HEK293 (cell line): ENCODE data around the gene BLM.

Experiments used
- CTCF ChIA-PET: fragments of 350-600 bp; formaldehyde crosslinking; extraction: SDS; loops from one replicate; lab custom pipeline; 2021; ENCODE audit warnings: antibody characterized with exemption; lab: Yijun Ruan, JAX
- POLR2A ChIA-PET: fragments of 300-600 bp; formaldehyde crosslinking; extraction: SDS; loops from one replicate; lab custom pipeline; 2020; ENCODE audit warnings: antibody characterized with exemption, inconsistent platforms; lab: Yijun Ruan, JAX
- H3K27ac ChIP-seq: fragments of 200-500 bp; sonication (Bioruptor generic); 2 replicates; pipeline ENCODE4 v1.5.1; 2014; ENCODE audit warnings: low read depth, low read length, control low read depth, inconsistent platforms; ENCODE audit errors: extremely low read depth
- H3K36me3 ChIP-seq, 2 experiments: fragments of 200-500 bp in 1 of 2; sonication (Bioruptor generic) in 1 of 2; 1 replicate in 1 of 2; 2 replicates in 1 of 2; pipeline ENCODE4 v1.5.1; 2014 to 2017; ENCODE audit warnings: inconsistent platforms in 2 of 2, low read length in 2 of 2; ENCODE audit not compliant: control insufficient read depth in 2 of 2, insufficient read depth in 1 of 2
- H3K4me1 ChIP-seq: fragments of 200-500 bp; sonication (Bioruptor generic); 2 replicates; pipeline ENCODE4 v1.5.1; 2014; ENCODE audit warnings: mild to moderate bottlenecking, low read length, inconsistent platforms; ENCODE audit not compliant: control insufficient read depth, insufficient read depth
- H3K4me3 ChIP-seq: 2 replicates; pipeline ENCODE4 v1.5.1; 2011; ENCODE audit warnings: low read depth, mild to moderate bottlenecking, control low read depth, low read length, moderate library complexity
- H3K9me3 ChIP-seq: fragments of 200-500 bp; sonication (Bioruptor generic); 2 replicates; pipeline ENCODE4 v1.5.1; 2014; ENCODE audit warnings: low read depth, low read length, inconsistent platforms; ENCODE audit not compliant: control insufficient read depth, insufficient read depth
- GLI2 ChIP-seq: fragments of 450-650 bp; formaldehyde crosslinking; IDR thresholded peaks from 2 replicates; pipeline ENCODE4; 2017; ENCODE audit warnings: missing biosample characterization, missing genetic modification characterization, low read depth, borderline replicate concordance
- MZF1 ChIP-seq: fragments of 450-650 bp; formaldehyde crosslinking; IDR thresholded peaks from 2 replicates; pipeline ENCODE4 v1.5.1; 2017; ENCODE audit warnings: missing biosample characterization, missing genetic modification characterization, borderline replicate concordance
- OSR2 ChIP-seq: fragments of 450-650 bp; formaldehyde crosslinking; IDR thresholded peaks from 2 replicates; pipeline ENCODE4 v1.5.1; 2016; ENCODE audit warnings: missing biosample characterization, missing genetic modification characterization
- PRDM2 ChIP-seq: fragments of 450-650 bp; formaldehyde crosslinking; IDR thresholded peaks from 2 replicates; pipeline ENCODE4 v1.5.1; 2016; ENCODE audit warnings: missing biosample characterization, missing genetic modification characterization, borderline replicate concordance
- PRDM4 ChIP-seq: fragments of 450-650 bp; formaldehyde crosslinking; IDR thresholded peaks from 2 replicates; pipeline ENCODE4 v1.5.1; 2017; ENCODE audit warnings: missing biosample characterization, missing genetic modification characterization
- PRDM6 ChIP-seq: fragments of 450-650 bp; formaldehyde crosslinking; IDR thresholded peaks from 2 replicates; pipeline ENCODE4 v1.5.1; 2017; ENCODE audit warnings: missing biosample characterization, missing genetic modification characterization
- SCRT2 ChIP-seq: fragments of 450-650 bp; formaldehyde crosslinking; IDR thresholded peaks from 2 replicates; pipeline ENCODE4 v1.5.1; 2016; ENCODE audit warnings: missing biosample characterization, missing genetic modification characterization
- TSHZ1 ChIP-seq: fragments of 450-650 bp; formaldehyde crosslinking; IDR thresholded peaks from 2 replicates; pipeline ENCODE4 v1.5.1; 2016; ENCODE audit warnings: missing biosample characterization, missing genetic modification characterization, borderline replicate concordance
- ZBTB8A ChIP-seq: fragments of 450-650 bp; formaldehyde crosslinking; IDR thresholded peaks from 2 replicates; pipeline ENCODE4 v1.5.1; 2016; ENCODE audit warnings: missing biosample characterization, missing genetic modification characterization
- ZNF175 ChIP-seq: fragments of 450-650 bp; formaldehyde crosslinking; IDR thresholded peaks from 2 replicates; pipeline ENCODE4 v1.5.1; 2016; ENCODE audit warnings: missing biosample characterization, missing genetic modification characterization
- ZNF202 ChIP-seq: fragments of 450-650 bp; formaldehyde crosslinking; IDR thresholded peaks from 2 replicates; pipeline ENCODE4 v1.5.1; 2016; ENCODE audit warnings: missing biosample characterization, missing genetic modification characterization, borderline replicate concordance
- ZNF248 ChIP-seq: fragments of 450-650 bp; formaldehyde crosslinking; IDR thresholded peaks from 2 replicates; pipeline ENCODE4 v1.5.1; 2017; ENCODE audit warnings: missing biosample characterization, missing genetic modification characterization
- ZNF423 ChIP-seq: fragments of 450-650 bp; formaldehyde crosslinking; IDR thresholded peaks from 2 replicates; pipeline ENCODE4 v1.5.1; 2016; ENCODE audit warnings: missing biosample characterization, missing genetic modification characterization
- ZNF530 ChIP-seq: fragments of 450-650 bp; formaldehyde crosslinking; IDR thresholded peaks from 2 replicates; pipeline ENCODE4 v1.5.1; 2016; ENCODE audit warnings: low read depth, missing biosample characterization, missing genetic modification characterization
- ZNF639 ChIP-seq: fragments of 450-650 bp; formaldehyde crosslinking; IDR thresholded peaks from 2 replicates; pipeline ENCODE4 v1.5.1; 2016; ENCODE audit warnings: missing biosample characterization, missing genetic modification characterization
- ZNF658 ChIP-seq: fragments of 450-650 bp; formaldehyde crosslinking; IDR thresholded peaks from 2 replicates; pipeline ENCODE4; 2016; ENCODE audit warnings: missing biosample characterization, missing genetic modification characterization
- ZNF660 ChIP-seq: fragments of 450-650 bp; IDR thresholded peaks from 2 replicates; pipeline ENCODE4 v1.5.1; 2018; ENCODE audit warnings: missing biosample characterization, mild to moderate bottlenecking, missing genetic modification characterization
- ZNF677 ChIP-seq: fragments of 450-650 bp; IDR thresholded peaks from 2 replicates; pipeline ENCODE4 v1.5.0; 2018; ENCODE audit warnings: missing biosample characterization, mild to moderate bottlenecking, missing genetic modification characterization, moderate library complexity
- ZSCAN5A ChIP-seq: fragments of 450-650 bp; formaldehyde crosslinking; IDR thresholded peaks from 2 replicates; pipeline ENCODE4 v1.5.1; 2016; ENCODE audit warnings: missing biosample characterization, missing genetic modification characterization

The BLM gene

GRCh38 chr15:90860942-90861675, 144.0 kb downstream of the BLM start:
- H3K36me3 ChIP-seq, result no peaks in the 10 kb centered on the region
- CTCF ChIA-PET, result interaction anchor here (0.7 kb wide), 1 partner anchor 273 kb away, joined by 3 read pairs; no protein-coding TSS in a partner anchor
- POLR2A ChIA-PET, result no interaction called here
- no peak overlapping the region for H3K27ac ChIP-seq
- no peaks in the 10 kb centered on the region for H3K9me3 ChIP-seq
- no peak overlapping the region for H3K4me3 ChIP-seq
- peaks cover 13% of the 10 kb centered on the region for H3K4me1 ChIP-seq
- no peak for TF ChIP-seq SCRT2 (tag by site-specific recombination)
- TF ChIP-seq MZF1 (tag by site-specific recombination), result no peak; the same call in 1 of the 2 replicates
- no peak for TF ChIP-seq ZNF677 (tag by site-specific recombination)
- no peak for TF ChIP-seq ZNF423 (tag by site-specific recombination)
- no peak for TF ChIP-seq ZNF658 (tag by site-specific recombination)
- peak; percentile 80 for TF ChIP-seq PRDM6 (tag by site-specific recombination)
- TF ChIP-seq ZNF639, result peak; percentile 70
- no peak for TF ChIP-seq ZNF248 (tag by site-specific recombination)
- peak; percentile 65; the same call in 1 of the 2 replicates for TF ChIP-seq ZSCAN5A (tag by site-specific recombination)
- TF ChIP-seq ZNF530 (tag by site-specific recombination), result no peak
- no peak for TF ChIP-seq ZNF660 (tag by site-specific recombination)
- TF ChIP-seq OSR2 (tag by site-specific recombination), result peak; percentile 93
- no peak for TF ChIP-seq ZBTB8A (tag by site-specific recombination)
- no peak; the same call in 1 of the 2 replicates for TF ChIP-seq PRDM4 (tag by site-specific recombination)
- no peak for TF ChIP-seq PRDM2
- TF ChIP-seq GLI2, result peak; percentile 77; the same call in 1 of the 2 replicates
- no peak for TF ChIP-seq ZNF202 (tag by site-specific recombination)
- peak; percentile 82 for TF ChIP-seq TSHZ1 (tag by site-specific recombination)
- TF ChIP-seq ZNF175, result no peak
